ENCODE measurements around the gene TRIP13. TPM values are rescaled to one million over a fixed set of nuclear protein-coding genes. Genes with fewer than 3 reads are reported as not detected.
"Not testable (repeated sequence)": the region's sequence is repeated elsewhere in the genome, so short reads cannot be mapped to it uniquely, and the experiment has no call there.

The TRIP13 gene
- total and polyA plus RNA-seq, 2 experiments from 2014 or later = 42.5 to 44.8 TPM

GRCh38 chr5:853416-854090, 39.1 kb upstream of the TRIP13 start:
- not testable (repeated sequence) for H2AFZ ChIP-seq; H3K9me3 Mint-ChIP-seq; H3K79me2 ChIP-seq (replicated peaks; ENCODE audit: insufficient read depth); H3F3A ChIP-seq (replicated peaks; ENCODE audit: low read depth); H3K27ac ChIP-seq (ENCODE audit: low read depth); H3K4me3 ChIP-seq; ATAC-seq; H3K4me1 ChIP-seq (ENCODE audit: insufficient read depth); H3K36me3 ChIP-seq (ENCODE audit: insufficient read depth); H3K27me3 ChIP-seq (ENCODE audit: insufficient read depth); H3K9me2 ChIP-seq (ENCODE audit: insufficient read depth); H3K4me1 Mint-ChIP-seq; H3K36me3 Mint-ChIP-seq (ENCODE audit: low read depth); H4K20me1 ChIP-seq (replicated peaks; ENCODE audit: insufficient read depth); H3K4me2 ChIP-seq; DNase-seq (ENCODE audit: low spot score); H3K27me3 Mint-ChIP-seq (ENCODE audit: insufficient read depth, low read depth, poor library complexity); H3K27ac Mint-ChIP-seq; H3K4me3 Mint-ChIP-seq

- Mint-ChIP-seq H3K36me3 (ENCODE audit: low read depth) (no peaks in the 10 kb centered on the region; the same call in 2 of the 3 replicates), H3K9me3 (no peaks in the 10 kb centered on the region; the same call in 2 of the 3 replicates), H3K27ac (no peak overlapping the region), H3K4me3 (no peak overlapping the region), H3K27me3 (ENCODE audit: insufficient read depth, low read depth, poor library complexity) (peaks cover 12% of the 10 kb centered on the region), H3K4me1 (no peaks in the 10 kb centered on the region; the same call in 2 of the 3 replicates)
- Histone ChIP-seq H3K4me3 (no peak overlapping the region), H3K4me1 (ENCODE audit: insufficient read depth) (no peaks in the 10 kb centered on the region), H3F3A (replicated peaks; ENCODE audit: low read depth) (no peaks in the 10 kb centered on the region), H3K4me2 (no peak overlapping the region), H3K27ac (ENCODE audit: low read depth) (no peak overlapping the region), H3K9me2 (ENCODE audit: insufficient read depth) (no peaks in the 10 kb centered on the region), H3K79me2 (replicated peaks; ENCODE audit: insufficient read depth) (no peaks in the 10 kb centered on the region), H3K36me3 (ENCODE audit: insufficient read depth) (no peaks in the 10 kb centered on the region), H2AFZ (no peak overlapping the region), H3K27me3 (ENCODE audit: insufficient read depth) (no peaks in the 10 kb centered on the region), H4K20me1 (replicated peaks; ENCODE audit: insufficient read depth) (no peaks in the 10 kb centered on the region)
- no peak for DNase-seq (ENCODE audit: low spot score)
- no peak for TF ChIP-seq NANOG (IDR thresholded peaks at IDR 0.05; ENCODE audit: borderline replicate concordance)
- TF ChIP-seq CTCF (conservative IDR thresholded peaks at IDR 0.05; ENCODE audit: low read depth in 2 of 2) = no peak
- no peak for TF ChIP-seq ZNF331 (CRISPR knock-in tag; IDR thresholded peaks at IDR 0.05; ENCODE audit: low read depth)
- no peak for TF ChIP-seq ZNF114 (CRISPR knock-in tag; IDR thresholded peaks at IDR 0.05)
- no peak for TF ChIP-seq JUNB (IDR thresholded peaks at IDR 0.05; ENCODE audit: unreplicated experiment)
- no peak for TF ChIP-seq ETS1 (IDR thresholded peaks at IDR 0.05)
- TF ChIP-seq ZNF462 (CRISPR knock-in tag; IDR thresholded peaks at IDR 0.05) = no peak
- no peak for TF ChIP-seq EZH2phosphoT487 (IDR thresholded peaks at IDR 0.05; ENCODE audit: unreplicated experiment)
- TF ChIP-seq STAT1 (IDR thresholded peaks at IDR 0.05; ENCODE audit: unreplicated experiment) = no peak
- TF ChIP-seq EZH2 (IDR thresholded peaks at IDR 0.05; ENCODE audit: low read depth, unreplicated experiment) = no peak
- no peak for TF ChIP-seq CREB1 (CRISPR knock-in tag; IDR thresholded peaks at IDR 0.05; ENCODE audit: low read depth)
- ATAC-seq = no peak
These were observed 38.5 kb upstream of the TRIP13 start for GRCh38 chr5:854217-854616.
